D341Med (cell line): Measurements from ENCODE around the gene ARID1A.

Experiments used
- DNase-seq: peaks from one replicate; pipeline ENCODE4 v3.0.0; 2012; ENCODE audit warnings: low spot score

The ARID1A gene

DNA sequence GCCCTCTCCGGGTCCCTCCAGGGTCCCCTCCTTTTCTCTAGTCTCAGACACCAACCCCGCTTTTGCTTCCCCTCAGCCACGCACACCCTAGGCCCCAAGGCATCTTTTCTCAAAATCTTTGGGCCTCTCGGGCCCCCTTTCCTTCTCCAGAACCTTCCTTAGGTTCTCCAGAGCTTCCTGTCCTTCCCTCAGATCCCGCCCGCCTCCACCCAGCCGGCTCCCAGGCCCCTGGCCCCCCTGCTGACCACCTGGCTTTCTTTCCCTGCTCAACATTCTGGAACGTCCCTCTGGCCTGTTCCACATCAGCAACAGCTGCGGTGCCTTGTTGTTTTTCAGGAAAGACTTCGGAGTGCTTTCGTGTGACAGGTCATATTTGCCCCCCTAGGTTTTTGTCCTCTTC lies 131.8 kb downstream of the ARID1A start:
- DNase-seq, result no peak

DNA sequence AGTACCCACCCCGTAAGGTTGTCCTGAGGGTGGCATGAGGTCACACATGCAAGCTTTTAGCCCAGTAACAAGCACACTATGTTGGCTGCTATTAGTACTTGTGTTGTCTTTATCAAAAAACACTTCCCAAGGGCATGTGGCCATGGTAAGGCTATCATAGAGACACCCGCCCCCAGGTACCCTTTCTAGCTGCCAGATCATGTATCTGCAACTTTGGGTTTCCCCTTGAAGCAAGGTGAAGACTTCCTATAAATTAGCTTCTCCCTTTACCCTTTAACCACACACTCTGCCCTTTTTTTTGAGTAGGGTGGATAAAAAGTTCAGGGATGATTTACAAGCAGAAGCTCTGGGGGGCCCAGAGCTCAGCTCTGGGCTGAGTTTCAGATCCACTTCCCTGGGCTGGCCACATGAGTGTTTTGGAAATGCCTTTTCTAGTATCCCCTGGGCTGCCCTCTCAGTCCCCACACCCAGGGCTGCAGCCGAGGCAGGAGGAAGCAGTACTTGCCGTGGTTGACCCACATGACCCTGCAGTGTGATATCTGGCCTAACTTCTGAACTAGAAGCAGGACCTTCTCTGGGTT lies 132.7 kb downstream of the ARID1A start:
- no peak for DNase-seq

DNA sequence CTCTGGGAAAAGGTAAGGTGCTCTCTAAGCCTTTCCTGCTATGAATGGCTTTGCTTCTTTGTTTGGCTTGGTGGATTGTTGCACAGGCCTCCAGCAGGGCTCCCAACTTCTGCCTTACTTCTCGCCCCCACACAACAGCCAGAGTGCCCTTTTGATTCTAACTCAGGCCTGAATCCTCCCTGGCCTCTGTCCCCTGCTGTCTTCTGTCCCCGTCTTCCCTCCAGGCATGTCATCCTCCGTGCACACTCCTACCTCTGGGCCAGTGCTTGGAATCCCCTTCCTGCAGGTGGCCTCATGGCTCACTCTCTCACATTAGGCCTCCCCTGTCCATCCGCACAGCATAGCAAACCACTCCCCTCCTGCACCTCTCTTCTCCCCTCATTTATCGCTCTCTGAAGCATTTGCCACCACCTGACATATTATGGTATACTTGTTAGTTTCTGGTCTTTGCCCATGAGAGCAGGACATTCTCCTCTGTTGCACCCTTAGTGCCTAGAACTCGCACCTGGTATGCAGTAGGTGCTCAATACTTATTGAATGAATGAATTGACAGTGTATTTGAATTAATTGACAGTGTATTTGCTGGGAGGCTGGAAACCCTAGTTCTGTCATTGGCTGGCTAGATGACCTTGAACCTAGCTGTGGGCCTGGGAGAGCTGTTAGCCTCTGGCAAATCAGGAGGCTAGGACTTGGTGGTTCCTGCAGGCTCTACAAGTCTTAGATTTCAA lies 133.5 kb downstream of the ARID1A start:
- DNase-seq, result no peak

DNA sequence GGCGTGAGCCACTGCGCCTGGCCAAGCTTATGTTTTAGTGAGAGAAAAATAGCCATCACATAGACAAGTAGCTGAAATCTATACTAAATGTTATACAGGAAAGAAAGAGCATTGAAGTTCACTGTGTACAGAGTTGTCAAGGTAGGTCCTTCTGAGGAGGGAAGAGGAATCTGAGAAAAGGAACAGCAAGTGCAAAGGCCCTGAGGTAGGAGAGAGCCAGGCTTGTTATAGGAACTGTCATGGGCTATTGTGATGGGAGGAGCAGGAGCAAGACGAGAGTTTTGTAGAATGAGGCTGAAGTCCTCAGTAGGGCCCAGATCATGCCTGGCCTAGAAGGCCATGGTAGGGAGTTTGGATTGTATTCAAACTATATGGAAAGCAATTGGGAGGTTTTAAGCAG lies 135.2 kb downstream of the ARID1A start:
- no peak for DNase-seq
